GM10266 (cell line): ENCODE results near the gene HERC3.
A peak's percentile ranks its signal among the peaks of the same experiment; 100 is the strongest.

Experiments
- DNase-seq: peaks from one replicate; pipeline ENCODE4 v3.0.0; 2012; ENCODE audit errors: extremely low spot score
- TF ChIP-seq, protein P1 (sequence below): IDR thresholded peaks from 2 replicates; pipeline ENCODE4 v1.5.1; 2012; ENCODE audit warnings: mild to moderate bottlenecking, low read depth; ENCODE audit not compliant: control insufficient read depth, insufficient read depth; ENCODE audit errors: missing control alignments

HERC3 gene

GRCh38 chr4:88734403-88734949, 142.2 kb downstream of the HERC3 start:
- TF ChIP-seq, protein P1, sequence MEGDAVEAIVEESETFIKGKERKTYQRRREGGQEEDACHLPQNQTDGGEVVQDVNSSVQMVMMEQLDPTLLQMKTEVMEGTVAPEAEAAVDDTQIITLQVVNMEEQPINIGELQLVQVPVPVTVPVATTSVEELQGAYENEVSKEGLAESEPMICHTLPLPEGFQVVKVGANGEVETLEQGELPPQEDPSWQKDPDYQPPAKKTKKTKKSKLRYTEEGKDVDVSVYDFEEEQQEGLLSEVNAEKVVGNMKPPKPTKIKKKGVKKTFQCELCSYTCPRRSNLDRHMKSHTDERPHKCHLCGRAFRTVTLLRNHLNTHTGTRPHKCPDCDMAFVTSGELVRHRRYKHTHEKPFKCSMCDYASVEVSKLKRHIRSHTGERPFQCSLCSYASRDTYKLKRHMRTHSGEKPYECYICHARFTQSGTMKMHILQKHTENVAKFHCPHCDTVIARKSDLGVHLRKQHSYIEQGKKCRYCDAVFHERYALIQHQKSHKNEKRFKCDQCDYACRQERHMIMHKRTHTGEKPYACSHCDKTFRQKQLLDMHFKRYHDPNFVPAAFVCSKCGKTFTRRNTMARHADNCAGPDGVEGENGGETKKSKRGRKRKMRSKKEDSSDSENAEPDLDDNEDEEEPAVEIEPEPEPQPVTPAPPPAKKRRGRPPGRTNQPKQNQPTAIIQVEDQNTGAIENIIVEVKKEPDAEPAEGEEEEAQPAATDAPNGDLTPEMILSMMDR: no peak
- DNase-seq: no peak

DNA sequence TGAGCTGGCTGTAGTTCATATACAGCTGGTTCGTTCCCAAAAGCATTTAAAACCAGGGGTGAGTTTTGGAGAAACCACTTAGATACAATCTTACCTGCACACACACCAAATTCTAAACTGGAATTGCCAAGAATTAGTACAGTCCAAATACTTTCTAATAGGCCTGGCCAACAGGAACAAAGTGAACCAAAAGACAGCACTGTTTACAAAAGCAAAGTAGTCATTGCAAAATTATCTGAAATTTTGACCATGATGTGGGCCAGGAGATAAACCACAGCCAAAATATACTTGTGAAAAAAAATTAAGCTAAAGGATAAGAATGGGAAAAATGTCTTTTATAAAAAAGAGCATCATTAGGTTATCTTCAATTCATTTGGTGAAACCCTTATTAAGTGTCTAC, 143.3 kb downstream of the HERC3 start:
- TF ChIP-seq, protein P1: no peak
- no peak for DNase-seq

DNA sequence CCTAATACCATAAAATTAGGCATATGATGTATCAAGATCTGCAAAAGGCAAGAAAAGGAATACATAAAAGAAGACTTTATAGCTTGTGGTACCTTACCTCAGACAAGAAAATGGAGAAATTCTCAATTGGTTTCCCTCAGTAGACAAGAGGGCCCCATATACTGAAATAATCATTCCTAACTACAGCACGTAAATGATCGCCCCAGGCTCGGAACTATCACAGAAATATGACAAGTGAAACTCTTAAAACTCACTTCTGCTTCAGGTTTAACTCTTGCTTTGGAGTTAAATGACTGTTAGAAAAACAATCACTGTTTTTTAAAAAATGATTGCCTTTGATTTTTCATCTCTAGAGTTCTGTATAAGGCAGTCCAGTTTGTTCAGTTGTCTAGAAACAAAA, 144.0 kb downstream of the HERC3 start:
- TF ChIP-seq, protein P1: no peak
- DNase-seq: no peak

GRCh38 chr4:88737307-88737941, 145.1 kb downstream of the HERC3 start:
- TF ChIP-seq, protein P1: no peak
- peak; percentile 21 for DNase-seq

GRCh38 chr4:88738180-88738579, 145.9 kb downstream of the HERC3 start:
- no peak for DNase-seq
- TF ChIP-seq, protein P1: no peak

- no peak for DNase-seq
- TF ChIP-seq, protein P1: no peak
Observed at GRCh38 chr4:88742561-88742960, 150.3 kb downstream of the HERC3 start.

GRCh38 chr4:88743696-88744095, 151.4 kb downstream of the HERC3 start:
- no peak for DNase-seq
- TF ChIP-seq, protein P1: no peak
